Embryonic facial prominence (tissue), 1 donor: ENCODE results near the gene SHB.

Experiments used
- DNase-seq: peaks from one replicate; pipeline ENCODE4 v3.0.0-alpha.2; 2016; ENCODE audit errors: extremely low spot score

Gene SHB

GRCh38 chr9:38042626-38043357 lies 26.2 kb downstream of the SHB start:
- DNase-seq: no peak

GRCh38 chr9:38041564-38042243 lies 27.3 kb downstream of the SHB start:
- no peak for DNase-seq

DNA sequence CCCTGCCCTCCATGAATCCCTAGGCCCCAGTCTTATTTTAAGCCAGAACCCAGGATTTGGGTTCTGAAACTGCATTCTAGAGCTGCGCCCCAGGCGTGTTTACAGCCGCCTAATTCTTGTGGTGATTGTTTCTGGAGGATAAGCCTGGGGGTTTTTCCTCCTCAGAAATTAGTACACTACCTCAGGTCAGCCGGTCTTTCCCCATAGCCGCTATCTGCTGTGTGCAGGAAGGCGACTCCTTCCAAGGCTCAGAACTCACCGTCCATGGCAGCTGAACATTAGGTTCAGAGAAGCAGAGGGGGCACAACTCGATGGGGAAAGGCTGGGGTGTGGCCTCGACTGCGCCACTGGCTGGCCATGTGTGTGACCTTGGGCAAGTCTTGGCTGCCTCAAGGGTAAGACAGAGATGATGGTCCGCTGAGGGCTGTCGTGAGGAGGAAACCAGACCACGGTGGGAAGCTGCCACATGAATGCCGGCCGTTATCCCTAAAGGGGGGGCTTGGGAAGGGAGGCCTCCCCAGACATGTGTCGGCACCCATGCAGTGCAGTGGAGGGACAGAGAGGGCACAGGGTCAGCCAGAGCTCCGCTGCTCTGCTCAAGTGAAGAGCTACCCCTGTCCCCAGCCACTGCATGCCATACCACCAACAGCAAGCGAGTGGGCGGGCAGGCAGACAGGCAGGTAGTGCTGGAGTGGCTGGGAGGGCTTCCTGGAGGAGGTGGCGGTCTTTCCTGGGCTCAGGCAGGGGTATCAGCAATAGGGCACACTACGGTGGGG lies 28.9 kb downstream of the SHB start:
- no peak for DNase-seq

DNA sequence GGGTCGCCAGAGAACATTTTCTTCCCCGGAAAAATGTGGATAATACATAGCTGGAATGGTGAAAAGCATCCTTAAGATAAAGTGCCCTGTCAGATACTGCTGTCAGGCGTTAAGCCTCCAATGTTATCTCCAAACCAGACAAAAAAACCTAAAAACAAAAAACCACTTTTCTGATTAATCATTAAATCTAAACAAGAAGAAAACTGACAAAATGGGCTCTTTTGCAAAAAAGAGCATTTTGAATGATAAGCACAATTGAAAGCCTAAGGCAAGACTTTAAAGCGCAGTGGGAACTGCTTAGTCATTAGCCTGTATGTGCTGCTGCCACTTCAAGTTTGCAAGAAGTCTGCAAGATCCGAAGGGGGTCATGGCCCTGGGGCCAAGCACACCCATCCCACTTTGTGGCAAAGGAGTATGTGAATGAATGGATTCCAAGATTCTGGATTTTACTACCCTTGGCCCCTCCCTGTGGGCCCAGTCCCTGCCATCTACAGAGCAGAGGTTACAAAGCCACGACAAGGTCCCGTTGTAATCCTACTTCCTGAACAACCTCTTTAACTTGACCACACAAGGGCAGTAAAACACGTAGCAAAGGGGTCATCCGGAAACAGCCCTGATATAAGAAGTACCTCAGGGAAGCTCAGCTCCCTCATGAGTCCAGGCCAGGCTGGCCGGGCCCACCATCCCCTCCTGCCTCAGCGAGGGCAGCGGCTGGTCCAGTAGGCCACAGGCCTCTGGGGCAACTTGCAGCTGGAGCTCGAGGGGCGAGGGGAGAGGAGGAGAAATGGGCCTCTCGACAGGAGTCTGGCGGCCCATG lies 29.7 kb downstream of the SHB start:
- DNase-seq: no peak

DNA sequence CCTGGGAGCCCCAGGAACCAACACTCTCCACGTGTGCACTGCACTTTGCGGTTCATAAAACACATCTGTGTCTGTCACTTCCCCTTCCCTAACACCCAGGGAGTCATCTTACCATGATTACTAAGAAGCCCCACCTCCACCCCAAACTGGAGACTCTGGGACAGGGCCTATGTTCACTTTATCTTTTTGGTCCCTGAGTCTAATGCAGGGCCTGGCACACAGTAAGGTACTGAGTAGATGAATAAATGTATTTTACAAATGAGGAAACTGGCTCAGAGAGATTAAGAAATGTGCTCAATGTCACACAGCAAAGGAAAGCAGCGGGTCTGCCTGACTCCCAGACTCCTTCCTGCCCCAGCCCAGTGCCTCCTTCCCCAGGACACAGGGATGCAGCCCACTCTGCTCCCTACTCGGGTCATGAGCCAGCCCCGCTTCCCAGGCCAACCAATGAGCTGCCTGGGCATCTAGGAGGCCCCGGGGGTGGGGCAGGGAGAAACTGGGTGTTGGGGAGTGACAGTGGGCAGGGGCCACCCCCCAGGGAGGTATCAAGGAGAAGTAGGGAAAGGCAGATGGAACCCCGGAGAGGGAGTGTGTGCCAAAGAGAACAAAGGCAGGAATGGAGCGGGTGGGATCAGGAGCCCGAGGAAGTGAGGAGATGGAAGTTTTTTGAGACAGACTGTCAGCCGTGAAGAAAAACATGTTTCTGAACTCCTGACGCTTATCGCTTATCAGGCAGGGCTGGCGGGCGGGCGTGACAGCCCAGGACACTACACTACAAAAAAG lies 30.5 kb downstream of the SHB start:
- no peak for DNase-seq

DNA sequence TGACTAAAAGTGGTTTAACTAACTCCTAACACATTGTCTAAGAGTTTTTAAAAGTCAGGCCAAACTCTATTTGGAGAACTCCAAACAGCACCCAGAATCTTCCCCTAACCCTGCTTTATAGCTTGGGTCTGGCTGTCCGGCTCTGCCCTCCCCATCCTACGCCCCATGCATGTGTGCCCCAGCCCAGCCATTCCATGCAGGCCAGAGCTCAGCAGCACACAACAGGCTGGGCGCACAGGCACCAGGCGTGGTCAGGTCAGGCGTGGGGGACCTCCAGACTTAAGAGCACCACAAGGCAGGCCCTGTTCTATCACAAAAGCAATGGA lies 31.1 kb downstream of the SHB start:
- no peak for DNase-seq

- DNase-seq: no peak
These were observed 32.5 kb downstream of the SHB start for GRCh38 chr9:38036359-38037084.

GRCh38 chr9:38035873-38036272 lies 33.2 kb downstream of the SHB start:
- no peak for DNase-seq

- no peak for DNase-seq
These were observed 35.1 kb downstream of the SHB start for GRCh38 chr9:38033941-38034340.

DNA sequence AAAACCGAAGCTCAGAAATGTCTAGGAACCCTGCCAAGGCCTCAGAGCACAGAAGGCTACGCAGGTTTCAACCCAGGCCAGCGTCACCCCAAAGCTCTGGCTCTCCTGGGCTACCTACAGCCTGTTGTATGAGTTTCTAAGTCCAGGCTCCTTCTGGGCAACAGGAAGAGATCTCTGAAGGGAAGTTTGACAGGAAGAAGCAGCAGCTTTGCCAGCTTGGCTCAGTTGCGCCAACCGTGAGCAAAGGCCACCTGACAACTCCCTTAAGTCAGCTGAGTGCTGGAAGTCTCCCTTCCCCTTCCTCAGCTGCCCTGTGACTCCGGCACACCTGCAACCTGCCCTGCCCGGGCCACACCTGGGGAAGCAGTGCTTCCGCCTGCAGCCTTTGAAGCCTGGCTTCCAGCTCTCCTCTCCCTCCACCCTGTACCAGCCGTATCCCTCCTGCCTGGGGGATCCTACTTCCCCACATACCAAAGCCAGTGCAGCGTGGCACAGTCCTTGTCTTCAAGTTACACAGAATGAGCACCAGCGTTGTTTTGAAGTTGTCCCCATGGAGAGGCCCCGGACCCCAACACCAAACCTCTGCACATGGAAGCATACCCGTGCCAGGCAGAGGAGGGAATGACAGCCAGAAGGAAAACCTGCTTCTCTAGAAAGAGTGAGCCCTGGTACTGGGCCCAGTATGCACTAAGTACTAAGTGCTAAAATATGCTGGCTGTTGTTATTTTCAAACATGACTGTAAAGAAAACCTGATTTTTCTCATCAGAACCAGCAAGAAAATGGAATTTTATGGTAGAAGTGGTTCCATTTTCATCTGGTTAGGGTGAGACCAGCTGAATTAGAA lies 36.5 kb downstream of the SHB start:
- DNase-seq: no peak

DNA sequence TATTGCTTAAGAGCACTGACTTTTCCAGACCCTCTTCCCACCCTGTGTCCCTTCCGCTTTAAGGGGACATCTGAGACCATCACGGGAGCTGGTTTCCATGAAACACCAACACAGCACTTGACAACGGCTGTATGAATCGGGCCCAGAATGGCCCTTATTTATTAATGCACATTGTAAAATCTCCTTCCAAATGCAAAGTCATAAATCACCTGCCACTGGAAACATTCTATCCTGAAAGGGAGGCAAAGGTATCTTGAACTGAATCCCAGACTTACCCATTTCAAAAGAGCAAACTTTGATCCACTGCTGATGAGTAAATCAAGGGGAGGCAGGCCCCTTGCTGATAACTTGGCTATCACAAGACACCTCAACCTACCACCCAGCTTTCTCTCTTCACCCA lies 37.4 kb downstream of the SHB start:
- no peak for DNase-seq

DNA sequence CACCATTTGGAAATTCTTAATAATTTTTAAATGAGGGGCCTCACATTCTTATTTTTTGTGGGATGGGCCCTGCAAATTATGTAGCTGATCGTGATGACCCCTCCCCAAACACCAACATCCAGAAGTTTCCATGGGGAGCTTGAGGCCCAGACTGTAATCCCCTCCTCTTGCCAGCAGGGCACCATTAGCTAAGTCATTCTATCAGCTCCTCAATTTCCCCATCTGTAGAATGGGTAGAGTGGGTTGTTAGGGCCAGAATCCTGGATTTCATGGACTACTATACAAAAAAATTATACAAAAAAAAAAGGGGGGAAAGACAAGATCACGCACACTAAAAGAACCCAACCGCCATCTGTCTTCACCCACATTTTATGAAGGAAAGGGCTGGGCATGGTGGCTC lies 38.4 kb downstream of the SHB start:
- DNase-seq: no peak

- no peak for DNase-seq
These were observed 39.0 kb downstream of the SHB start for GRCh38 chr9:38029915-38030638.

DNA sequence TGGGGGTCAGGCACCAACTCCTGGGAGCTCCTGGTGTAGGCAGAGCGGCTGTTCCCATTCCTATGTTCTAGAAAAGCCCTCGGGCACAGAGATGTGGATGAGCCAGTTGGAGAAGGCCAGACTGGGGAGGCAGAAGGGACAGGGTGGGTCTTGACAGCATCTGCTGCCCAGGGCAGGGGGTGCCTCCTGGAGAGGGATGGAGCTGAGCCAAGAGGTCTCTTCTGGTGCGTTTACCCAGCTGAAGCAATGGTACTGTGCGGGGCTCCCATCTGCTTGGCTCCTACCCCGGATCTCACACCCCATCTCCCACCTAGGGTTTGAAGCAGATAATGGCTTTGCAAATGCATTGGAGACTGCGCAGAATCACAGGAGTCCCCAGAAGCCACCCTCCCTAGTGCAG lies 41.3 kb downstream of the SHB start:
- no peak for DNase-seq

DNA sequence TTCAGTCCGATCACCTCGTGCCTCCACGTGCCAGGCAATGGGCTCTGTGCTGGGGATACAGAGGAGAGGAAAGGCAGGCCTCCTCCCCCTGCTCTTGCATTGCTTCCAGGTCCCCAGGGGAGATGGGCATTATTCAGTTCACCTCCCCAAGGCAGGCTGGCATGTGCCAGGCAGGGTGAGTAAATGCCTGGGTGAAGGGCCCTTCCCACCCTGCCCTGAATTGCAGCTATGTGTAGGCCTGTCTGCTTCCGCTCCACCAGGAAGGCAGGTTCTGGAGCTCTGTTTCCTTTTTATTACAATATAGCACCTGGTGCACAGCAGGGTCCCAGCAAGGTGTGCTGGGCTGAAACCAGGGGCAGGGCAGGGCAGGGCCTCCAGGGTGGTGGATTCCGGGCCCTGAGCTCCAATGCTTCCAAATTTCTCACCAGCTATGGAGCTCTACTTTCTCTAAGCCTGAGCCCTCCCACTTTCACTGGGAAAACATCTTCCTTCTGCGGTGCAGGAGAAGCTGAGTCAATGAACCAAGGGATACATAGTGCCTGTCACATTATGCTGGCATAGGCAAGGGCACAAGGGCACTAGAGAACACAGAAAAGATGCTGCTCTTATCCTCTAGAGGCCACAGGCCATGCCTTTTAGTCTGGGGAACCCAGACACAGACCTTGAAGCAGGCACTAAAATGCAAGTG lies 42.0 kb downstream of the SHB start:
- DNase-seq: no peak

DNA sequence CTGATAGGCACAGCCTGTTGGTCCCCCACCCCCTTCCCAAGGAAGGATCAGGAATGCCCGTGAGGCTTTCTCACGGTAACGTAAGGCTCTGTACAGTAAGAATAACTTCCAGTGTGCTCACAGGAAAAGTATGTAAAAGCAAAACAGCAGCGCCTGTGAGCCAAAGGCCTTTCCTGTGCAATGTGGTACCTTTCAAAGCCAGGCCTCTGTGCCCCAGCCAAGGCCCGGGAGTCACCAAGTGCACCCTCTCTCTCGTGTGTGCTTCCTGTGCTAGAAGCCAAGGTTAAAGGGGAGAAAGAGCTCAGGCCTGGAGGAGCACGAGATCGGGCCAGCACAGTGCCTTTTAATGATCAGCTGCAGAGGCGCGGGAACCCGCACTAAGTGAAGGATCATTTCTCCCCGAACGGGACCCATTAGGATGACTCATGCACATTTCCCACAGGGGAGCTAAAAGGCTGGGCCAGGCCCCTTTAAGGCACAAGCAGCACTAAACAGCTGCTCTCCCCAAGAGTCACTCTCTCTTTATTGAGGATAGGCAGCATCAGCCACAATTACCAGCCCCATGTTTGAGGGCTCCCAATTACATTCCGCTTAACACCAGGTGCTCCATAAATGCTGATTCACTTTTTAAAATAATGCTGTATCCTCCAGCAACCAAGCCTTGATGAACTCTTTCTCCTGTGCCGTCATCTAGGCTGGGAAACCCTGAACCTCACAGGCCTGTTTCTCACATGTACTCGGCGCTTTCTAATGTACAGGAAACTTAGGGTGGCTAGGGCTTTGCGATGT lies 42.8 kb downstream of the SHB start:
- DNase-seq: no peak

- DNase-seq: no peak
These were observed 43.9 kb downstream of the SHB start for GRCh38 chr9:38025166-38025565.
